GM12878 (cell line): ENCODE data around the gene GAS2L1. TPM values are rescaled to one million over a fixed set of nuclear protein-coding genes. Genes with fewer than 3 reads are reported as not detected.

Source experiments
- ATAC-seq: fragments of 200-7000 bp; cut with Tn5 transposase; 3 replicates; pipeline ENCODE4 v1.9.1; 2020; ENCODE audit warnings: mild to moderate bottlenecking, moderate library complexity
- BruUV-seq: library from RNA; stranded (reverse); fragments of 400-500 nt; replicated peaks from 2 replicates; lab custom pipeline; 2021; lab: Mats Ljungman, UMichigan
- CTCF ChIA-PET: fragments of 300-600 bp; sonication (Branson Sonifier 250); formaldehyde crosslinking; extraction: SDS; loops from one replicate; lab custom pipeline; 2021; ENCODE audit warnings: inconsistent platforms; lab: Yijun Ruan, JAX
- POLR2A ChIA-PET: fragments of 350-600 bp; formaldehyde crosslinking; extraction: SDS; loops from one replicate; lab custom pipeline; 2021; ENCODE audit warnings: inconsistent platforms; lab: Charles Lee
- RAD21 ChIA-PET: fragments of 300-600 bp; sonication (Branson Sonifier 250); formaldehyde crosslinking; loops from one replicate; lab custom pipeline; 2023; ENCODE audit warnings: antibody characterized with exemption; ENCODE audit not compliant: unreplicated experiment; lab: Charles Lee
- SMC1A ChIA-PET: fragments of 300-600 bp; sonication (Branson Sonifier 250); formaldehyde crosslinking; loops from one replicate; lab custom pipeline; 2023; ENCODE audit not compliant: unreplicated experiment, uncharacterized antibody; lab: Charles Lee
- DNase-seq: peaks from one replicate; pipeline ENCODE4 v3.0.0-alpha.2; 2011; ENCODE audit warnings: low read depth, low spot score
- FAIRE-seq: peaks from 3 replicates; lab custom pipeline; 2011; peaks lifted over from hg19 to GRCh38; lab: Jason Lieb, UNC
- H2AFZ ChIP-seq: 2 replicates; pipeline ENCODE4 v1.6.0; 2011; ENCODE audit warnings: low read depth, low read length, control low read depth; ENCODE audit not compliant: control insufficient read depth
- H3K27ac ChIP-seq: 2 replicates; pipeline ENCODE4 v1.5.1; 2011; ENCODE audit warnings: control low read depth; ENCODE audit not compliant: control insufficient read depth, insufficient read depth
- H3K27me3 ChIP-seq, 2 experiments: replicated peaks in 1 of 2; 2 replicates each; pipeline versions ENCODE4 v1.6.0 to v1.6.1; 2011; ENCODE audit warnings: low read length in 1 of 2; ENCODE audit not compliant: control insufficient read depth in 2 of 2, insufficient read depth in 2 of 2
- H3K36me3 ChIP-seq, 2 experiments: 2 replicates each; pipeline ENCODE4 v1.5.1; 2011; ENCODE audit warnings: low read length in 1 of 2; ENCODE audit not compliant: control insufficient read depth in 2 of 2, insufficient read depth in 2 of 2
- H3K4me1 ChIP-seq: 2 replicates; pipeline ENCODE4 v1.6.1; 2011; ENCODE audit warnings: mild to moderate bottlenecking, low read length, moderate library complexity, mixed read lengths; ENCODE audit not compliant: control insufficient read depth, insufficient read depth
- H3K4me2 ChIP-seq: 2 replicates; pipeline ENCODE4 v1.6.0; 2011; ENCODE audit warnings: control low read depth; ENCODE audit not compliant: control insufficient read depth, insufficient read depth
- H3K4me3 ChIP-seq: fragments of 200-600 bp; sonication (generic); 2 replicates; pipeline ENCODE4 v1.5.1; 2016
- H3K79me2 ChIP-seq: 2 replicates; pipeline ENCODE4 v1.6.0; 2011; ENCODE audit warnings: low read length; ENCODE audit not compliant: control insufficient read depth, insufficient read depth
- H3K9ac ChIP-seq: 2 replicates; pipeline ENCODE4 v1.8.0; 2011; ENCODE audit warnings: low read length, control low read depth, mixed read lengths; ENCODE audit not compliant: control insufficient read depth, insufficient read depth
- H3K9me3 ChIP-seq: replicated peaks from 3 replicates; pipeline ENCODE4 v1.5.1; 2011; ENCODE audit warnings: mild to moderate bottlenecking, low read length; ENCODE audit not compliant: control insufficient read depth, insufficient read depth
- H4K20me1 ChIP-seq: 2 replicates; pipeline ENCODE4 v1.6.0; 2011; ENCODE audit not compliant: control insufficient read depth, insufficient read depth
- HDGF ChIP-seq: fragments of 450-650 bp; IDR thresholded peaks from 2 replicates; pipeline ENCODE4 v1.6.1; 2016; ENCODE audit warnings: antibody characterized with exemption
- IKZF2 ChIP-seq, 2 experiments: fragments of 450-650 bp; IDR thresholded peaks; 2 replicates each; pipeline ENCODE4 v1.6.1; 2017; ENCODE audit warnings: mild to moderate bottlenecking in 2 of 2, moderate library complexity in 2 of 2
- IRF4 ChIP-seq: IDR thresholded peaks from 2 replicates; pipeline ENCODE4 v1.6.1; 2011; ENCODE audit warnings: low read depth, low read length
- KAT2A ChIP-seq: conservative IDR thresholded peaks from 2 replicates; pipeline ENCODE4 v1.6.1; 2011; ENCODE audit warnings: low read depth, low read length; ENCODE audit not compliant: control insufficient read depth
- MTA2 ChIP-seq: fragments of 450-650 bp; IDR thresholded peaks from 2 replicates; pipeline ENCODE4 v1.6.1; 2016; ENCODE audit warnings: low read depth, mild to moderate bottlenecking, moderate library complexity
- MTA3 ChIP-seq: IDR thresholded peaks from 2 replicates; pipeline ENCODE4 v1.6.1; 2012; ENCODE audit warnings: low read length, inconsistent platforms, borderline replicate concordance
- NR2C1 ChIP-seq: fragments of 450-650 bp; IDR thresholded peaks from 2 replicates; pipeline ENCODE4 v1.6.1; 2017; ENCODE audit warnings: antibody characterized with exemption, mild to moderate bottlenecking, moderate library complexity
- NR2F1 ChIP-seq: fragments of 450-650 bp; conservative IDR thresholded peaks from 2 replicates; pipeline ENCODE4 v1.6.1; 2017; ENCODE audit warnings: mild to moderate bottlenecking
- SRF ChIP-seq, 2 experiments: IDR thresholded peaks; 2 replicates each; pipeline ENCODE4 v1.6.1; 2011; ENCODE audit warnings: low read depth in 2 of 2, low read length in 2 of 2, mild to moderate bottlenecking in 1 of 2, moderate library complexity in 1 of 2
- SUPT20H ChIP-seq: IDR thresholded peaks from 2 replicates; pipeline ENCODE4 v1.6.1; 2011; ENCODE audit warnings: low read depth, mild to moderate bottlenecking, low read length, moderate library complexity, borderline replicate concordance; ENCODE audit not compliant: control insufficient read depth
- ZZZ3 ChIP-seq: IDR thresholded peaks from 2 replicates; pipeline ENCODE4 v1.6.1; 2011; ENCODE audit warnings: low read depth; ENCODE audit not compliant: control insufficient read depth, insufficient read length
- WGBS: methylation state at CpG from one replicate; pipeline ENCODE4 v1.1.6; 2016; ENCODE audit warnings: low lambda C conversion rate; ENCODE audit not compliant: insufficient replicate concordance, insufficient coverage; ENCODE audit errors: missing lambda C conversion rate; 5-methylcytosine and 5-hydroxymethylcytosine counted together
- in situ Hi-C: fragments of 300-500 bp; cut with MboI; formaldehyde crosslinking; loops from 9 replicates; pipeline ENCODE4 v1.14.3; 2018; ENCODE audit warnings: mixed read lengths
- intact Hi-C: fragments of 100-400 bp; cut with micrococcal nuclease; formaldehyde crosslinking; loops from one replicate; pipeline ENCODE4 v1.14.2; 2022; ENCODE audit not compliant: unreplicated experiment
- polyA plus RNA-seq, 11 experiments: library from polyadenylated mRNA; depleted of rRNA in 4 of 11; unstranded in 6 of 11; stranded (reverse) in 5 of 11; fragments of >200 nt; fragmentation: Nextera tagmentation in 4 of 11; fragmentation: Illumina TruSeq in 1 of 11; extraction: Ambion mirVana in 4 of 11; extraction: Trizol in 1 of 11; gene quantifications; 1 replicate in 1 of 11; 2 replicates in 10 of 11; pipeline versions ENCODE4 v1.2.1 to v1.2.3, GENCODE V29; 2011 to 2016; ENCODE audit warnings: inconsistent platforms in 2 of 11, missing spikeins in 2 of 11, low read depth in 1 of 11
- total RNA-seq, 4 experiments: library from RNA; depleted of rRNA in 3 of 4; stranded (reverse); fragments of >200 nt in 3 of 4; fragmentation: Illumina TruSeq in 1 of 4; extraction: Trizol in 1 of 4; gene quantifications; 2 replicates each; pipeline versions ENCODE4 v1.2.1 to v1.2.3, GENCODE V29; 2013 to 2021
- TF ChIP-seq, protein P1 (sequence below): fragments of 450-650 bp; IDR thresholded peaks from 2 replicates; pipeline ENCODE4 v1.6.1; 2017; ENCODE audit warnings: low read depth, mild to moderate bottlenecking, moderate library complexity
- TF ChIP-seq, protein P2 (sequence below): fragments of 450-650 bp; IDR thresholded peaks from 2 replicates; pipeline ENCODE4 v1.6.1; 2017; ENCODE audit warnings: antibody characterized with exemption, mild to moderate bottlenecking, moderate library complexity
- TF ChIP-seq, protein P3 (sequence below): IDR thresholded peaks from 2 replicates; pipeline ENCODE4 v1.6.1; 2011; ENCODE audit warnings: low read depth, mild to moderate bottlenecking, low read length, moderate library complexity, borderline replicate concordance; ENCODE audit errors: extremely low read depth
- TF ChIP-seq, protein P4 (sequence below): IDR thresholded peaks from 2 replicates; pipeline ENCODE4 v1.6.1; 2011; ENCODE audit warnings: borderline replicate concordance, low read depth, mild to moderate bottlenecking, moderate library complexity, mixed read lengths, low read length; ENCODE audit not compliant: insufficient read depth; ENCODE audit errors: extremely low read length
- TF ChIP-seq, protein P5 (sequence below): IDR thresholded peaks from 2 replicates; pipeline ENCODE4 v1.6.1; 2012; ENCODE audit warnings: low read depth, low read length, improper control_type of control experiment
- TF ChIP-seq, protein P6 (sequence below): IDR thresholded peaks from 2 replicates; pipeline ENCODE4 v1.6.1; 2012; ENCODE audit warnings: low read depth, low read length, improper control_type of control experiment

Gene GAS2L1
- total and polyA plus RNA-seq, 10 of the 15 experiments (the other 5 are each of a cell fraction or from before 2014, with no cell fraction given), result 0.03 to 0.13 TPM; not detected in 8

DNA sequence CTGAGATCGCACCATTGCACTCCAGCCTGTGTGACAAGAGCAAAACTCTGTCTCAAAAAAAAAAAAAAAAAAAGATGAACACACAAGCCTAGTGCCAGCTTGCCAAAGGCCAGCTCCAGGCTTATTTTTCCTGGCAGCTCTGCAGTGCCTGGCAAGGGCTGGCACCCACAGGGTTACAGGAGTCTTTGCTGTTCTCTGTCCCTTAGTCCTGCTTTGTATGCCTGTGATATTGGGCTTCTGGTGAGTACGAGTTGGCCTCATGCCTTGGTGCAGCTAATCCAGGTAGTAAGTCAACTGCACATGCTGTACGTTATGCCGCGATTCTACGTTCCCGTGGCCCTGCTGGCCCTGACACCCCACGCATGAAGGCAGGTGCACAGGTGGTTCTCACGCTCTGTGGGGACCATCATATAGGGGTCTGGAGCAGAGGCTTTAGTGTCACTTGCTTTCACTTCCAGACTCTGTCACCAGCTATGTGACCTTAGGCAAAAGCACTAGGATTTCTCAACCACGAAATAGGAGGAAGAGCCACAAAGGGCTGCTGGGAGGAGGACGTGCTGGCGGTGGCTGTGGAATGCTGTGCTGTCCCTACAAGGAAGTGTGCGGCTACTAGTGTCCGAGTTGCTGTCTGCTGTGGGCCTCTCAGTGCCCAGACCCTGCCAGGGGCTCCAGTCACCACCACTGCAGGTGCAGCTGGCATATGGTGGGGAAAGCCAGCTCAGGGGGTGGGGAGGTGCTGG lies 30.5 kb downstream of the GAS2L1 start:
- no peak for DNase-seq
- H3K4me1 ChIP-seq, result no peaks in the 10 kb centered on the region
- ChIA-PET RAD21 (no interaction called here), CTCF (no interaction called here)
- no peak overlapping the region for H3K9ac ChIP-seq
- H3K27me3 ChIP-seq, result no peaks in the 10 kb centered on the region
- in situ Hi-C loops, result no loop called here
- H3K4me2 ChIP-seq, result no peak overlapping the region
- H3K4me3 ChIP-seq, result no peak overlapping the region
- no peak for FAIRE-seq
- no peak for TF ChIP-seq IRF4
- TF ChIP-seq MTA2, result no peak
- no peak for TF ChIP-seq ZZZ3
- TF ChIP-seq, protein P1, sequence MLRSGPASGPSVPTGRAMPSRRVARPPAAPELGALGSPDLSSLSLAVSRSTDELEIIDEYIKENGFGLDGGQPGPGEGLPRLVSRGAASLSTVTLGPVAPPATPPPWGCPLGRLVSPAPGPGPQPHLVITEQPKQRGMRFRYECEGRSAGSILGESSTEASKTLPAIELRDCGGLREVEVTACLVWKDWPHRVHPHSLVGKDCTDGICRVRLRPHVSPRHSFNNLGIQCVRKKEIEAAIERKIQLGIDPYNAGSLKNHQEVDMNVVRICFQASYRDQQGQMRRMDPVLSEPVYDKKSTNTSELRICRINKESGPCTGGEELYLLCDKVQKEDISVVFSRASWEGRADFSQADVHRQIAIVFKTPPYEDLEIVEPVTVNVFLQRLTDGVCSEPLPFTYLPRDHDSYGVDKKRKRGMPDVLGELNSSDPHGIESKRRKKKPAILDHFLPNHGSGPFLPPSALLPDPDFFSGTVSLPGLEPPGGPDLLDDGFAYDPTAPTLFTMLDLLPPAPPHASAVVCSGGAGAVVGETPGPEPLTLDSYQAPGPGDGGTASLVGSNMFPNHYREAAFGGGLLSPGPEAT, result no peak
- no peak for TF ChIP-seq MTA3
- TF ChIP-seq IKZF2 (IDR thresholded peaks at IDR 0.05), result no peak
- no peak for TF ChIP-seq SUPT20H
- TF ChIP-seq HDGF, result no peak
- TF ChIP-seq NR2C1, result no peak
- no peak for TF ChIP-seq NR2F1
- TF ChIP-seq, protein P2, sequence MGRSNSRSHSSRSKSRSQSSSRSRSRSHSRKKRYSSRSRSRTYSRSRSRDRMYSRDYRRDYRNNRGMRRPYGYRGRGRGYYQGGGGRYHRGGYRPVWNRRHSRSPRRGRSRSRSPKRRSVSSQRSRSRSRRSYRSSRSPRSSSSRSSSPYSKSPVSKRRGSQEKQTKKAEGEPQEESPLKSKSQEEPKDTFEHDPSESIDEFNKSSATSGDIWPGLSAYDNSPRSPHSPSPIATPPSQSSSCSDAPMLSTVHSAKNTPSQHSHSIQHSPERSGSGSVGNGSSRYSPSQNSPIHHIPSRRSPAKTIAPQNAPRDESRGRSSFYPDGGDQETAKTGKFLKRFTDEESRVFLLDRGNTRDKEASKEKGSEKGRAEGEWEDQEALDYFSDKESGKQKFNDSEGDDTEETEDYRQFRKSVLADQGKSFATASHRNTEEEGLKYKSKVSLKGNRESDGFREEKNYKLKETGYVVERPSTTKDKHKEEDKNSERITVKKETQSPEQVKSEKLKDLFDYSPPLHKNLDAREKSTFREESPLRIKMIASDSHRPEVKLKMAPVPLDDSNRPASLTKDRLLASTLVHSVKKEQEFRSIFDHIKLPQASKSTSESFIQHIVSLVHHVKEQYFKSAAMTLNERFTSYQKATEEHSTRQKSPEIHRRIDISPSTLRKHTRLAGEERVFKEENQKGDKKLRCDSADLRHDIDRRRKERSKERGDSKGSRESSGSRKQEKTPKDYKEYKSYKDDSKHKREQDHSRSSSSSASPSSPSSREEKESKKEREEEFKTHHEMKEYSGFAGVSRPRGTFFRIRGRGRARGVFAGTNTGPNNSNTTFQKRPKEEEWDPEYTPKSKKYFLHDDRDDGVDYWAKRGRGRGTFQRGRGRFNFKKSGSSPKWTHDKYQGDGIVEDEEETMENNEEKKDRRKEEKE, result no peak
- TF ChIP-seq, protein P3, sequence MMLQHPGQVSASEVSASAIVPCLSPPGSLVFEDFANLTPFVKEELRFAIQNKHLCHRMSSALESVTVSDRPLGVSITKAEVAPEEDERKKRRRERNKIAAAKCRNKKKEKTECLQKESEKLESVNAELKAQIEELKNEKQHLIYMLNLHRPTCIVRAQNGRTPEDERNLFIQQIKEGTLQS, result no peak
- TF ChIP-seq, protein P4, sequence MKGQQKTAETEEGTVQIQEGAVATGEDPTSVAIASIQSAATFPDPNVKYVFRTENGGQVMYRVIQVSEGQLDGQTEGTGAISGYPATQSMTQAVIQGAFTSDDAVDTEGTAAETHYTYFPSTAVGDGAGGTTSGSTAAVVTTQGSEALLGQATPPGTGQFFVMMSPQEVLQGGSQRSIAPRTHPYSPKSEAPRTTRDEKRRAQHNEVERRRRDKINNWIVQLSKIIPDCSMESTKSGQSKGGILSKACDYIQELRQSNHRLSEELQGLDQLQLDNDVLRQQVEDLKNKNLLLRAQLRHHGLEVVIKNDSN, result no peak
- TF ChIP-seq, protein P5, sequence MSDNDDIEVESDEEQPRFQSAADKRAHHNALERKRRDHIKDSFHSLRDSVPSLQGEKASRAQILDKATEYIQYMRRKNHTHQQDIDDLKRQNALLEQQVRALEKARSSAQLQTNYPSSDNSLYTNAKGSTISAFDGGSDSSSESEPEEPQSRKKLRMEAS, result no peak
- no peak for TF ChIP-seq SRF (IDR thresholded peaks at IDR 0.05; ENCODE audit: low read depth in 2 of 2, low read length in 2 of 2)
- TF ChIP-seq, protein P6, sequence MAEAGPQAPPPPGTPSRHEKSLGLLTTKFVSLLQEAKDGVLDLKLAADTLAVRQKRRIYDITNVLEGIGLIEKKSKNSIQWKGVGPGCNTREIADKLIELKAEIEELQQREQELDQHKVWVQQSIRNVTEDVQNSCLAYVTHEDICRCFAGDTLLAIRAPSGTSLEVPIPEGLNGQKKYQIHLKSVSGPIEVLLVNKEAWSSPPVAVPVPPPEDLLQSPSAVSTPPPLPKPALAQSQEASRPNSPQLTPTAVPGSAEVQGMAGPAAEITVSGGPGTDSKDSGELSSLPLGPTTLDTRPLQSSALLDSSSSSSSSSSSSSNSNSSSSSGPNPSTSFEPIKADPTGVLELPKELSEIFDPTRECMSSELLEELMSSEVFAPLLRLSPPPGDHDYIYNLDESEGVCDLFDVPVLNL, result no peak
- TF ChIP-seq KAT2A, result no peak
- TF ChIP-seq, all 136 proteins: peak for 0
- Histone ChIP-seq H3K9me3 (no peaks in the 10 kb centered on the region), H3K36me3 (peaks cover 19 to 54% of the 10 kb centered on the region in 2 experiments), H4K20me1 (no peaks in the 10 kb centered on the region), H2AFZ (no peak overlapping the region), H3K27ac (no peak overlapping the region), H3K79me2 (no peaks in the 10 kb centered on the region)
- intact Hi-C loops, result no loop called here
- ChIA-PET POLR2A (no interaction called here), SMC1A (no interaction called here)
- WGBS, result 96% methylated on average over 14 of the region's 14 CpGs
- no peak for ATAC-seq
- no TSS peak for BruUV-seq
